Lower leg skin (tissue), 3 donors: Measurements from ENCODE around the gene SORCS2.

Experiments
- CTCF ChIP-seq, 3 donors: fragments of 450-650 bp; IDR thresholded peaks; one replicate each; pipeline ENCODE4 v1.5.1; 2016; ENCODE audit warnings: antibody characterized with exemption in 3 of 3, mild to moderate bottlenecking in 3 of 3, moderate library complexity in 2 of 3
- POLR2A ChIP-seq, 2 donors: fragments of 450-650 bp; IDR thresholded peaks; one replicate each; pipeline ENCODE4 v1.6.1; 2016 to 2017; ENCODE audit warnings: antibody characterized with exemption in 2 of 2, mild to moderate bottlenecking in 1 of 2, moderate library complexity in 1 of 2

DNA sequence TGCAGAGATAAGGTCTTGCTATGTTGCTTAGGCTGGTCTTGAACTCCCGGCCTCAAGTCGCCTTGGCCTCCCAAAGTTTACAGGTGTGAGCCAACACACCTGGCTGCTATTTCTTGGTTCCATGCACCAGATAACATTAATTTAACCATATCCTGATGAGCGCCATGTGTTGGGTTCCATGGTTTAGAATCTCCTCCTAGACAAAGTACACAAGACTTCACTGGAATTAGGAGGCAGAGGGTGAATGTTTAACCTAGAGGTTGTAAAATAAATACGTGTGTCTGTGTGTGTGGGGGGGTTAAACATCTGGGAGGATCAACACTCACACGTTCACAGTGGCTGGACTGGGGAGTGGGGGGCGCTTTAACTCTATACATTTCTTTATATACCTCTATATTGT, 32.4 kb upstream of the SORCS2 start:
- TF ChIP-seq CTCF (IDR thresholded peaks at IDR 0.05) (no peak), POLR2A (IDR thresholded peaks at IDR 0.05) (no peak)
